A549 (cell line): ENCODE data around the gene MAP3K13.

Source experiments
- CTCF ChIP-seq: fragments of >200 bp; sonication (Bioruptor Twin); formaldehyde crosslinking; IDR thresholded peaks from 3 replicates; pipeline ENCODE4 v1.5.1; 2016
- ELK1 ChIP-seq: fragments of 150-350 bp; IDR thresholded peaks from 2 replicates; pipeline ENCODE4 v1.6.1; 2014; ENCODE audit warnings: low read depth, mild to moderate bottlenecking, low read length
- FOXS1 ChIP-seq: fragments of 250-450 bp; sonication (Bioruptor Pico); IDR thresholded peaks from 2 replicates; pipeline ENCODE4 v1.5.0; 2020; ENCODE audit warnings: mild to moderate bottlenecking, moderate library complexity
- MYC ChIP-seq: IDR thresholded peaks from 2 replicates; pipeline ENCODE4 v1.6.1; 2012; ENCODE audit warnings: mild to moderate bottlenecking, inconsistent platforms, low read length, improper control_type of control experiment, borderline replicate concordance
- POLR2A ChIP-seq: IDR thresholded peaks from 2 replicates; pipeline ENCODE4 v1.6.1; 2012; ENCODE audit warnings: mild to moderate bottlenecking, low read length
- RAD21 ChIP-seq, 2 experiments: fragments of >200 bp in 1 of 2; sonication (Bioruptor Twin) in 1 of 2; formaldehyde crosslinking in 1 of 2; IDR thresholded peaks in 1 of 2; conservative IDR thresholded peaks in 1 of 2; 2 replicates in 1 of 2; 3 replicates in 1 of 2; pipeline ENCODE4 v1.6.1; 2012 to 2018; ENCODE audit warnings: inconsistent platforms in 1 of 2
- RCOR1 ChIP-seq: fragments of 150-350 bp; IDR thresholded peaks from 2 replicates; pipeline ENCODE4 v1.6.1; 2014; ENCODE audit warnings: antibody characterized with exemption, low read length, low read depth
- SMC3 ChIP-seq: fragments of >200 bp; sonication (Bioruptor Twin); formaldehyde crosslinking; IDR thresholded peaks from 3 replicates; pipeline ENCODE4 v1.6.1; 2018; ENCODE audit warnings: inconsistent platforms
- ZNF302 ChIP-seq: fragments of 250-450 bp; sonication (Bioruptor Pico); IDR thresholded peaks from 2 replicates; pipeline ENCODE4 v1.9.0; 2021; ENCODE audit warnings: inconsistent platforms, mild to moderate bottlenecking, moderate library complexity

DNA sequence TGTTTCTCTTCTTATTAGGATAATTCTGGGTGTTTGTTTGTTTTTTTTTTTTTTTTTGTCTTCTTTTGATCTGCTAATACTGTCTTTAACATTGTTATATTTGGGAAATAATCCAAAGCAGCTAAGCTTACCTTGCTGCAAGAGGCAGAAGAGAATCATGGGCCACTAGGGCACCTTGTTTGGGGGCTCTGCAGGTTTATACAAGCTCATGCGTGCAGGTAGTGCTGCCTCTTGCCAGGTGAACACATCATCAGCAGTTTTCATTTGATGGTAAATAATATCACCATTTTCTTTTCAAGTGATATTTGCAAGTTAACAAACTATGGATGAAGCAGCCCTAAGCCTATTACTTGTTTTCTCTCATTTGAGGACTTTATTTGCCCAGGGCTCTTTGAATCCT, 37.9 kb downstream of the MAP3K13 start:
- TF ChIP-seq SMC3 (no peak), CTCF (no peak), FOXS1 (CRISPR knock-in tag) (no peak), RCOR1 (no peak), ELK1 (no peak), MYC (no peak), RAD21 (conservative IDR thresholded peaks at IDR 0.05 in 1 of 2, IDR thresholded peaks at IDR 0.05 in 1 of 2) (no peak), ZNF302 (CRISPR knock-in tag) (no peak), POLR2A (no peak)
